NT2/D1 (cell line): ENCODE data around the gene CNNM1.

Source experiments
- SUZ12 ChIP-seq: IDR thresholded peaks from 2 replicates; pipeline ENCODE4 v1.6.1; 2011; ENCODE audit not compliant: insufficient read length, insufficient read depth; ENCODE audit errors: extremely low read depth
- YY1 ChIP-seq: IDR thresholded peaks from 2 replicates; pipeline ENCODE4 v1.6.1; 2011; ENCODE audit not compliant: insufficient read length, insufficient read depth
- ZNF274 ChIP-seq: IDR thresholded peaks from 2 replicates; pipeline ENCODE4 v1.6.1; 2011; ENCODE audit warnings: mild to moderate bottlenecking, low read depth, low read length

DNA sequence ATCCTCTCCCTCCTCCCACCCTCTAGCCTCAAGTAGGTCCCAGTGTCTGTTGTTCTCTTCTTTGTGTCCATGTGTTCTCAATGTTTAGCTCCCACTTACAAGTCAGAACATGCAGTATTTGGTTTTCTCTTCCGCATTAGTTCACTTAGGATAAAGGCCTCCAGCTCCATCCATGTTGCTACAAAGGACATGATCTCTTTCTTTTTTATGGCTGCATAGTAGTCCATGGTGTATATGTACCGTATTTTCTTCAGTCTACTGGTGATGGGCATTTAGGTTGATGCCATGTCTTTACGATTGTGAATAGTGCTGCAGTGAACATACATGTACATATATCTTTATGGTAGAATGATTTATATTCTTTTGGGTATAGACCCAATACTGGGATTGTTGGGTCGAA, 102.9 kb downstream of the CNNM1 start:
- TF ChIP-seq YY1 (no peak), ZNF274 (no peak), SUZ12 (no peak)
